ENCODE data around the gene RTL10.
"Not testable (repeated sequence)": the region's sequence is repeated elsewhere in the genome, so short reads cannot be mapped to it uniquely, and the experiment has no call there.

Gene RTL10

DNA sequence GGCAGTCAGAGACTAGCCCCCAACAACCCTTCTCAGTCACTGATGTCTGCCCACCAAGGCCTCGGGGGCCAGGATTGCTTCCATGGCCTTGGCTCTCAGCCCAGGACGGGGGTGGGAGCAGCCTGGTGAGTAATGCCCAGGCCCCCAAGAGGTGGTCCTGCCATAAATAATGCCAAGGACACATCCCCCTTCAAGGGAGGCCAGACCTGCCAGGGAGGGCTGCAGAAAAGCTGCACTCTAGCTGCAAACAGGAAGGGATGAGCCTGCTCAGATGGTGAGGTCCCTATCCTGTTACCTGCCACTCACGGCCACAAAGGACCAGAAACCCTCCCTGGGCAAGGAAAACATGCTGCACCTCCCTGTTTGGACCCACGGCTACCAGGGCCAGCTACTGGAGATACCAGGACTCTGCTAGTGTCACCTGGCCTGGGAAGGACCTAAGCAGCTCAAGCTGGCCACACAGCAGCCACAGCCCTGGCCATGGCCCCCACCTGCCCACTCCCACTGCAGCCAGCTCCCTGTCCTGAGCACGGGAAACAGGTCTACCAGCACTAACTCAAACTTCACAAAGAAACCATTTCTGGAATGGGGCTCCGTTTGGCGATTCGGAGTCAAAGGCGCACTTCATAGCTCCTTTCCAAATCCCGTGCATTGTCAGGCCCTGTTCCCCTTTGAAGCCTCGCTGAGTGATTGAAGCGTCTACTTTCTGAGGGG, 12.1 kb downstream of the RTL10 start:
- no peak for FAIRE-seq

DNA sequence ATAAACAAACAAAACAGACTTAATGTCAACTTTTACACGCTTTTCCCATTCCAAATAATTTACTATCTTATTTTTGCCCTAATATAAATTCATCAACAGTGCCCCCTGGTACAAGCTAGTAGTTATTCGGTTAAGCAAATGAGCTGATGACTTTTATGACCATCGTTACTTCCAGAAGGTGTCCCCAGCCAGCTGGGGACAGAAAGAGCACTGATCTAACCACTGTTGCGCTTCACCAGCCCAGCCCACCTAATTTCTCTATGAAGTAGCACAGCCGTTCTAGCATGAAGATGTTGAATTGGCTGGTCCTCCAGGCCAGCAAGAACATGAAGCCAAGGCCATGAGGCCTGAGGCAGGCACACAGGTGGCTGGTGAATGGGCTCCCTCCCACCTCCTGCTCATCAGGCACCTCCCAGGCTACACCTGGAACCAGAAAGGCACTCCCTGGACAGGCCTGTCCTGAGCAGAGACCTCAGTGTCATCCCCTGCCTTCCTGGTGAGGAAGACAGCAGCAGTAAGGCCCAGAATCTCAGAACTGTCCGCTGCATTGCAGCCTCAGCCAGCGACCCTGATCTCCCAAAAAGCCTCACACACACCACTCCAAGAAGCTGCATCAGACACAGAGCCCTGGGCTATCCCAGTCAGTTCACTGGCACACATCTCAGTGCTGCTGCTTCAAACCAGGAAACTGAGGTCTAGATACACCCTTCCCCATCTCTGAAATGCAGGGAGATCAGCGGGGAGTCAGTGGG, 12.9 kb downstream of the RTL10 start:
- FAIRE-seq: no peak

DNA sequence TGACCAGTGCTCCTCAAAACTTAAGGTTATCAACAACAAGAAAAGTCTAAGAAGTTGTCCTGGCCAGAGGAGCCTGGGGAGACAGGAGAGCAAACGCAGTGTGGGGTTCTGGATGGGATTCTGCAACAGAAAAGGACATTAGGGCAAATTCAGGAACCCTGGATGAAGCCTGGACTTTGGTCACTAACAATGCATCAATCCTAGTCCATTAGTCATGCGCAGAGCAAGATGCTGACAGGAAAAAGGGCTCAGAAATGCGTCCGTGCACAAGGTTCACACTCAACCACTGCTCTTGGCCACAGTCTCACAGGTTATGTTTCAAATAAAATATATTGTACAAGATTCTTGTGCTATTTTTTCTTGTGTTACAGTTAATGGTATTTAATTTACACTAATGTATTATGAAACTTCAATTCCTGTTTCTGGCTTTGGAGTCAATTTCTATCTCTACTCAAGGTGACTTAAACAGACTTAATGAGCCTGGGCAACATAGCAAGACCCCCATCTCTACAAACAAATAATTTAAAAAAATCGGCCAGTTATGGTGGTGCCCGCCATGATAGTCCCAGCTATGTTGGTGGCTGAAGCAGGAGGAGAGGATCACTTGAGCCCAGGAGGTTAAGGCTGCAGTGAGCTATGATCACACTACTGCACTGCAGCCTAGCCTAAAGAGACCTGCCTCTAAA, 13.6 kb downstream of the RTL10 start:
- no peak for FAIRE-seq

DNA sequence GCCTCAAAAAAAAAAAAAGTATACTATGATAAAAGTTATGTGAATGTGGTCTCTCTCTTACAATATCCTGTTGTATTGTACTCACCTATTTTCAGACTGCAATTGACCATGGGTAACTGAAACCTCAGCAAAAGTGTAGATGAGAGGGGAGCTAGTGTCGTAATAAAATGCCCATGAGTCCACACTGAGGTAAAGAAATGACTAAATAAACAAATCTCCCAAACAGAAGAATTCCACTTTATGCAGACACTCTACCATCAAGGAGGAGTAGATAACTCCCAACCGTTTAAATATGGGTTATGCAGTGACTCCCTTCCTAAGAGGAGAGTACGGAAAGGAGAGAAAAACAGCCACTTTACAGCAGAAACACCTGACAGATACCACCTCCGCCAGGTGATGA, 14.6 kb downstream of the RTL10 start:
- FAIRE-seq: no peak

DNA sequence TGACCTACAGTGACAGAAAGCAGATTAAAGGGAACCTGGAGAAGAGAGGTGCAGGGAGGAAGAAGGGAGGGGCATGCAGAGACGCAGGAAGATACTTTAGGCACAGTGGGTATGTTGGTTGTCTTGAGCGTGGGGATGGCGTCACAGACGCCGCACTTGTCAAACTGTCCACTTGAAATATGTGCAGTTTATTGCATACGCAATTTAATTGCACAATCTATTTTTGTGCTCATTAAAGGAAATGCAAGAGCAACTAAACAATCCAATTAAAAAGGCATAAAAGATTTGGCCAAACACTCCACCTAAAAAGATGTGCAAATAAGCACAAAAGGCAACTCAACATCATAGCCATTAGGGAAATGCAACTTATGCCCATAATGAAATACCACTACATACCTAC, 16.8 kb downstream of the RTL10 start:
- no peak for FAIRE-seq

DNA sequence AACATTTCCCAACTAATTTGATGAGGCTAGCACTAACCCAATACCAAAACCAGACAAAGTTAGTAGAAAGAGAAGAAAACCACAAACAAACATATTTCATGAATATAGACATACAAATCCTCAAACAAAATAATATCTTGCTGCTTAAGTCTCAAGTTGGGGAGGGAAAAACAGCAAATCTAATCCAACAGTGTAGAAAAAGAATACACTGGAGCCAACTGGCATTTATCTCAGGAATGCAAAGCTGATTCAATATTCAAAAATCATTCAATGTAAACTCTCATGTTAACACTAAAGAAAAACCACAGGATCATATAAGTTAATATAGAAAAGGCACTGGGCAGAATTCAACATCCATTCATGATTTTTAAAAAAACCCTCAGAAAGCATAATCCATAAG, 18.2 kb downstream of the RTL10 start:
- FAIRE-seq: no peak

DNA sequence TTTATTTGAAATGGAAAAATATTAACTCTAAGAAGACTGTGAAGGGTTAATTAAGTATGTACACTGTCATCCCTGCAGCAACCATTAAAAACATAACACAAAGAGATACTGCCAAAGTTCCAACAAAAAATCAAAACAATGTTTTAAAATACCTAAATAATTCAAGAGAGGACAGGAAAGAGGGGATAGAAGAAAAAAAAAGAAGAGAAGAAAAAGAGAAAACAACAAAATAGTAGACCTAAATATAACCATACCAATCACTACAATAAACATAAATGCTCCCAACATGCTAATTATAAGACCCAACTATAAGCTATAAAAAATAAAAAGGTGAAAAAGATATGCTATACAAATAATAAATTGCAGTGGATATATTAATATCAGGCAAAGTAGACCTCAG, 20.1 kb downstream of the RTL10 start:
- FAIRE-seq: no peak

DNA sequence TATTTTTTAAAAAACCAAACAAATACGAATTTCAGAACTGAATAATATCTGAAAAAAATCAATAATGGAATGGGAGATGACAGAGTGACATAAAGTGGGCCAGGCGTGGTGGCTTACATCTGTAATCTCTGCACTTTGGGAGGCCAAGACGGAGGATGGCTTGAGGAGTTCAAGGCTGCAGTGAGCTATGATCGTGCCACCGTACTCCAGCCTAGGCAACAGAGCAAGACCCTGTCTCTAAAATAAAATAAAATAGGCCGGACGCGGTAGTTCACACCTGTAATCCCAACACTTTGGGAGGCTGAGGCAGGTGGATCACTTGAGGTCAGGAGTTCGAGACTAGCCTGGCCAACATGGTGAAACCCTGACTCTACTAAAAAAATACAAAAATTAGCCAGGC, 21.3 kb downstream of the RTL10 start:
- not testable (repeated sequence) for FAIRE-seq

DNA sequence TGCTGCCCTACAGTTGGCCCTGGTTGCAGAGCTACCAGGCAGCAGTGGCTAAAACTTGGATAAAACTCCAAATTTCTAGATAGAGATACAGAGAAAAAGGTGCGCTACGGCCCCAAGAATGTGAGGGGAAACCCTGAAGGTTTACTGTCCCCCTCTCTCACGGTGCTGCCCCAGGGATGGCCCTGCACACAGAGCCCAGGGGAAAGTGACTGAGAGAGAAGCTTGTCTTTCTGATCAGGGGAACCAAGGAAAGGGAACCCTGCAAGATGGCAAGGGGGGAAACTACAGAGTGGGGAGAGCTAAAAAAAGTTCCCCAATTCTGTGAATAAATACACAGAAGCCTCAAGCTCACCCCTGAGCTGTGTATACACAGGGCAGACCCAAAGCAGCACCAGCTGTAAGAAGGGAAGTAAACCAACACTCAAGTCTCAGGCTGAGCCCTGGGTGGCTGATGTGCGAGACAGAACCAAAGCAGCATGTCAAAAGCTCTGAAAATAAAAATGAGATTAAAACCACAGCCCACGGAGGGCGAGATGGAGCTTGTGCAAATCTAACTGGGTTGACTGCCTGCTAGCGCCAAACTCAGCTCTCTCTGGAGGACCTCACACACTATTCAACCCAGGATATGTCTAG, 22.1 kb downstream of the RTL10 start:
- FAIRE-seq: no peak

DNA sequence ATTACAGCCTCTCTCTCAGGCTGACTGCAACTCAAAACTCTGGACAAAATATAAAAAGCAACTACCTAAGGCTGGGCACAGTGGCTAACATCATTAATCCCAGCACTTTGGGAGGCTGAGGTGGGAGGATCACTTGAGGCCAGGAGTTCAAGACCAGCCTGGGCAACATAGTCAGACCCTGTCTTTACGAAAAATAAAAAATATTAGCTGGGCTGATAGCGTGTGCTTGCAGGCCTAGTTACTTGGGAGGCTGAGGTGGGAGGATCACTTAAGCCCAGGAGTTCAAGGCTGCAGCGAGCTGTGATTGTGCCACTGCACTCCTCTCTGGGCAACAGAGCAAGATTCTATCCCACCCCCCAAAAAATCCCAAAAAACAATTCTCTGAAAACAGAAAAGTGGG, 22.7 kb downstream of the RTL10 start:
- not testable (repeated sequence) for FAIRE-seq

DNA sequence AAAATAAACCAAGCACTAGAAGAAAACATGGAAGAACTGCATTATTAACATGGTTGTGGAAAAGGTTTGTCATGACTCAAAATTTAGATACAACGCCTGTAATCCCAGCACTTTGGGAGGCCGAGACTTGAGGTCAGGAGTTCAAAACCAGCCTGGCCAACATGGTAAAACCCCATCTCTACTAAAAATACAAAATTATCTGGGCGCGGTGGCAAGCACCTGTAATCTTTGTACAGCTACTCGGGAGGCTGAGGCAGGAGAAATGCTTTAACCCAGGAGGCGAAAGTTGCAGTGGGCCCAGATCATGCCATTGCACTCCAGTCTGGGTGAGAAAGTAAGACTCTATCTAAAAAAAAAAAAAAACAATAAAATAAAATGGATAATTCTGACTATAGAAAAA, 23.7 kb downstream of the RTL10 start:
- FAIRE-seq: no peak

DNA sequence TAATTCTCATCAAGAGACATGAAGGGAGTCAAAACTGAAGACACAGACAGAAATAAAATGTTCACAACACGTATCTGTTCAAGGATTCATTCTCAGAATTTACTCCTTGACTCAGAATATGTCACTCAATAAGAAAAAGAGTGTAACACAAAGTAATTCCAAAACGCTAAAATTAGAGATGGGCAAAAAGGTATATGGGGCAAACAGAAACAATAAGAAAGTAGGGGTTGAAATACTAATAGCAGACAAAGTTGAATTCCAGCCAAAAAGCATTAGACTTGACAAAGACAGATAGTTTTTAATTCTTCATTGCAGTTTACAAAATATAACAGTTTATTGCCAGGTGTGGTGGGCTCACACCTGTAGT, 26.7 kb downstream of the RTL10 start:
- no peak for FAIRE-seq

DNA sequence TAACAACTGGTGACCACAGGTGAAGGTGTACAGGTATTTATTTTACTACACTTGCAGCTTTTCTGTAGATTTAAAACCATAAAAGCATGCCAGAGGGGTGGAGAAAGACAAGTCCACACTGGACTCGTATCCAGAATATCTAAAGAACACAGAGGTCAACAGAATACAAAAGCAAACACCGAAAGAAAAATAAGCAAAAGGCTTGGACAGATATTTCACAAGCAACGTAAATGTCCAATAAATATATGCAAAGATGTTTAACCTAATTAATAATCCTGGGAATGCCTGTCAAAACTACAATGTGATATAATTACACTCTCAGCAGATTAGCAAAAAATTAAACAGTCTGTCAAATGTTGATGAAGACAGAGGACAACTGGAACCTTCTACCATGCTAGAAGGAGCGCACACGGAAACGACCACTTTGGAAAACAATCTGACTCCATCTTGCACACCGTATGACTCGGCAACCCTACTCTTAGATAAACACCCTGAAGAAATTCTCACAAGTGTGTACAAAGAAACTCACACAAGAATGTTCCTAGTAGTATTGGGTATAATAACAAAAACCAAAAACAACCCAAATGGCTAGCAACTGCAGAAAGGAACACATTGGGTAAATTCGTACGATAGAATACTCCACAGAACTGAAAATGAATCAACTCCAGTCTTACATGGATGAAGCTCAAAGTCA, 27.2 kb downstream of the RTL10 start:
- FAIRE-seq: no peak

DNA sequence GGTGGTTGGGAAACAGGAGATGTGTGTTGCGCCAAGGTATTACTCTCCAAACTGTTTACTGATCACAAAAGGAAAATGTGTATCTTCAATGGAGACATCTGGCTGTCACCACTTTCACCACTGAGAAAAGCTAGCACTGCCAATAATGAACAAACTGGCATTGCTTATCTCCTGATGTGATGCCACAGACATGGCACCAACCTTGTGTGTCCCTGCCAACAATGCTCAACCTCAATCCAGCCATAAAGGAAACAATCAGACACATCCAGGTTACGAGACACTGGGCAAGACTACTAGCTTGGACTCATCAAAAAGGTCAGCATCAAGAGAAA, 28.1 kb downstream of the RTL10 start:
- FAIRE-seq: no peak

DNA sequence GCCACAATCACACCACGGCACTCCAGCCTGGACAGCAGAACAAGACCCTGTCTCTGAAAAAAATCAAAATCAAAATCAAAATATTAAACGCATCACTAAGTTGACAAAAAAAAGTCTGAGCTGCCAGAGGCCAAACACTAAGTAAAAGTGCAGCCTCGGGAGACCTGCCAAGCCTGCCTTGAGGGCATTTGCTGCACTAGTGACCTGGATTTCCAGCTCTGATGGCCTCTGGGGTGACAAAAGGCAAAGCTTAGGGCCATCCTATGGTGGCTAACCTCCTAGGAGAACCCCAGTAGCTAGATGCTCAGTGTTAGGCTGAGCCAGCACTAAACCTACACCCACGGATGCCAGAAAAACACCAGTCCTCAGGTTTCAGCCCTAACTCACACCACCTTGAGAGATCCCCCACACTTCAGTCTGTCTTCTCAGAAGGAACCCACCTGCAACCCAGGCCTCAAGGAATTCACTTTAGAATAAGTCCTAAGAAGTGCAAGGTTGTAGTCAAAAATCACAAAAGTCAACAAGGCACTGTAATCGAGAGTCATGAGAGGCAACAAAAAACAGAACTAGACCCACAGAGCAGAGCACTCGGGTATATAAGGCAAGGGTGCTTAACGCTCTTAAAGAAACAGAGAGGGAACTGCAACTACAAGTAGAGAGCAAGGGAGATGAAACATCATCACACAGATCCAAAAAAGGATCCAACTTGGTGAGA, 28.6 kb downstream of the RTL10 start:
- FAIRE-seq: no peak

DNA sequence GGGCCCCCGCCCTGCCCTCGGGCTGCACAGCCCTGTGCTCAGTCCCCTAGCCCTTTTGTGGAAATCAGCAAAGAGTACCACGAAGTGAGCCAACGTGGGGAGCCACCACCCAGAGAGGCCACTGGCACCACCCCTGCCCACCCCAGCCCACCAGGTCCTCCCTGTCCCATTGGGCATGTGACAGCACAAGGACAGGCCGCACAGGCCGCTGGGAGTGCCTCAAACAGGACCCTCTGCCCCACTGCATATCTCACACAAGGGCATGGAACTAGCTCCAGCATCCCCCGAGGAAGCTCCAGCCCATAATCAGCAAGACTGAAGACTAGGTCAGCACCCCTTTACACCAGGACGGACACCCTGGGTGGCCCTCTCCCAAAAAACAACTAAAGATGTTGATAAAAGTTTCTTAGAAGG, 29.7 kb downstream of the RTL10 start:
- no peak for FAIRE-seq

DNA sequence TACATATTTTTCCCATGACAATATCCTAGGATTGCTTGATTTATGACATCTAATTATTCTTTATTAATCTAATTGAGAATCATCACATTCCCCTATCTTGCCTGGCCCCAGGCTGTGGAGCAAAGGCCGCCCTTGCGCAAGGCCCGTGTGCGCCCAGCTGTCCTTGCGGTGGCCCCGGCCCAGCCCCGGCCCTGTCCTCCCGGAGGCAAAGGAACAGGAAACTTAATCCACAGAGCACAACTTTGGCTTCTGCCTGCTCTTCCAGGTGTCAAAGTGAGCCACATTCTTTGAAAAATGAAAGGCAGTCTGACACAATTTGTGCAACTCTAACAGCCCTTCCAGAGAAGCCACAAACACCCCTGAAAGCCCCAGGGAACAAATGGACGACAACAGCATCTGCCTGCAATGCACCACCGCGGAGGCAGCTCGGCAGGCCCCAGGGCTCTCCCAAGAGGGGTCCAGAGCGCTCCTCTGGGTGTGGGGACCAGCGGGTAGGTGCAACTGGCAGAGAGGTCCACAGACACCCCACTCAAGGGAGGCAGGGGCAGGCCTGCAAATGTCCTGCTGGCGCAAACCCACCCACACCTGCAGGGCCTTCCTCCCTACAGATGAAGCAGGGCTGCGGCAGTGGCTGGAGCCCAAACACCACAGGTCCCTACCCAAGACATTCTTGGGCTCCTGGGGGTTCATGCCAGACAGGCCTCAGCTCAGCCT, 30.3 kb downstream of the RTL10 start:
- no peak for FAIRE-seq

DNA sequence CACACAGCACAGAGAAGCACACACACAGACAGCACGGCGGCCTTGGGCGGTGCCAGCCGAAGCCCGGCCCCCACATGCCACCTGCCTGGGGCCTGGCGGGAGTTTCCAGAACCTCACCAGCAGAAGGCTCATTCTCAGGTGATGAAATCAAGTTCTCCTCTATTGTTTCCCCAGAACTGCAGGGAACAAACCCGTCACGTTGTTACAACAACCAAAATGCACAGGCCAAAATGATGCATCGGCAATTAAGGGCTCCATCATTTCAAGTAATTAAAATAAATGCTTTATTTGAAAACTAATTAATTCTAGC, 30.8 kb downstream of the RTL10 start:
- no peak for FAIRE-seq

DNA sequence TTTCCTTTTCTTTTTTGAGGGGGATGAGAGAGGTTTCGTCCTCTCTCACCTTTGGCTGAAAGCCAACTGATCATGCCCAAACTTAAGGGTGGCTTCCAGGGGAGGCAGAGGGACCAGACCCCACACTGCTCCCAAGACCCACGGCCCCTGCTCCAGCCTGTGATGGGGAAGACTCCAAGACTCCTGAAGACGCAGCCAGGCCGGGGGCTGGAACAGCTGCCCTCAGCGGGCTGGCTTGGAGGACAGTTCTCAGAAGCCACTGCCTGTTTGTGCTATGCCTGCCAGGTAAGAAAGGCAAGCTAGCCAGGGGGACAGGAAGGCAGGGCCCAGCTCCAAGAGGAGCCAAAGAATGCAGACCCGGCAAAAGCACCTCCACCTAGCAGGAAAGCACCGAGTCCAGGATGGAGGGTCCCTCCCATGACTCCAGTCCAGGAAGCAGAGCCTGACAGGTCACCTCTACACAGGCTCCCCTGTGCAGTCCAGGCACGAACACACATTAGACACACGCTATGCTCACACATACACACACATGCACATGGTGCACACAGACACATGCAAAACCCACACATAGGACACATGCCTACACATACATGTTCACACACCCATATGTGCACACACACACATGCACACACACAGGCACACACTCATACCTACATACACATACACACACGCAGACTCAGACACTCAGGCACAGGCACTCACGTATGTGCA, 31.3 kb downstream of the RTL10 start:
- FAIRE-seq: no peak

DNA sequence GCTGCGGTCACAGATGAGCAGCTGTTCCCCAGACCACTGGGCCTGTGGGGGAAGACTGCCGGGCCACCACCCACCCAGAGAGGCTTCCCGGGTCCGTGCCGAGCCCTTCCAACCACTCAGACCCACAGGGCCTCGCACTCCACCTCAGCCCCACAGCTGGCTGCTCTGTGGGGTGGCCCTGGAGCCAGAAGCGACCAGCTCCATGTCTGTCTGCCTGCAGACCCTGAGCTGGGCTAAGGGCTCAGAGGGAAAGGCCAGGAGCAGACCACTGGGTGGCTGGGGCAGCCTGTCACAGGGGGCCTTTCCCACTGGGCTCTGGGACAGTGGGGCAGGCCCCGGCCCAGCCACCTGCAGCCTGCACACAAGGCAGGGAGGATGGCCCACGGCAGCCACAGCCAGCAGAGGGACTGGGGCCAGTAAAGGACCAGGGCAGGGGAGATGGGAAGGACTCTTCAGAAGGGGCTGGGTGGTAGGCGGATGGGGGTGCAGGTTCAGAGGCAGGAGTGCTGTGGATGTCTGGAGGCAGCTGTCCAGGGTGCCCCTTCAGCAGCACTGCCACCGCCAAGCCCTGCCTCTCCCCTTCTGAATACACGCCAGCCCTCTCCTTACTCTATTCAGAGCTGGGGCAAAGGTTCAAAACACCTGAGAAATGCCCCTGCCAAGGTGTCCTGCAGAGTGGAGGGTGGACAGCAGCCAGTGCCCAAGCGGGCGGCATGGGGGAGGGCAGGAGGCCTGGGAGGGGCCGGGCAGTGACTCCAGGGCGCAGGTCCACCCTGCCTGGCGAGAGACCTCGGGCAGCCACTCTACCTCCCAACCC, 32.2 kb downstream of the RTL10 start:
- FAIRE-seq: no peak

All from colon (tissue), 2 donors.